Measurements from ENCODE around the gene HSD3B7.

DNA sequence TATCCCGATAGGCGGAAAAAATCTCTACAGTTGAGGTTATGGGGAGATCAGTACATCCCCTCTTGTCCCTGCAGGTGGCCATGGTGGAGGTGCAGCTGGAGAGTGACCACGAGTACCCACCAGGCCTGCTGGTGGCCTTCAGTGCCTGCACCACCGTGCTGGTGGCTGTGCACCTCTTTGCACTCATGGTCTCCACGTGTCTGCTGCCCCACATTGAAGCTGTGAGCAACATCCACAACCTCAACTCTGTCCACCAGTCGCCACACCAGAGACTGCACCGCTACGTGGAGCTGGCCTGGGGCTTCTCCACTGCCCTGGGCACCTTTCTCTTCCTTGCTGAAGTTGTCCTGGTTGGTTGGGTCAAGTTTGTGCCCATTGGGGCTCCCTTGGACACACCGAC lies 31.9 kb upstream of the HSD3B7 start:
- TF ChIP-seq POLR2AphosphoS5 (IDR thresholded peaks at IDR 0.05), result no peak
- TF ChIP-seq, protein P1, sequence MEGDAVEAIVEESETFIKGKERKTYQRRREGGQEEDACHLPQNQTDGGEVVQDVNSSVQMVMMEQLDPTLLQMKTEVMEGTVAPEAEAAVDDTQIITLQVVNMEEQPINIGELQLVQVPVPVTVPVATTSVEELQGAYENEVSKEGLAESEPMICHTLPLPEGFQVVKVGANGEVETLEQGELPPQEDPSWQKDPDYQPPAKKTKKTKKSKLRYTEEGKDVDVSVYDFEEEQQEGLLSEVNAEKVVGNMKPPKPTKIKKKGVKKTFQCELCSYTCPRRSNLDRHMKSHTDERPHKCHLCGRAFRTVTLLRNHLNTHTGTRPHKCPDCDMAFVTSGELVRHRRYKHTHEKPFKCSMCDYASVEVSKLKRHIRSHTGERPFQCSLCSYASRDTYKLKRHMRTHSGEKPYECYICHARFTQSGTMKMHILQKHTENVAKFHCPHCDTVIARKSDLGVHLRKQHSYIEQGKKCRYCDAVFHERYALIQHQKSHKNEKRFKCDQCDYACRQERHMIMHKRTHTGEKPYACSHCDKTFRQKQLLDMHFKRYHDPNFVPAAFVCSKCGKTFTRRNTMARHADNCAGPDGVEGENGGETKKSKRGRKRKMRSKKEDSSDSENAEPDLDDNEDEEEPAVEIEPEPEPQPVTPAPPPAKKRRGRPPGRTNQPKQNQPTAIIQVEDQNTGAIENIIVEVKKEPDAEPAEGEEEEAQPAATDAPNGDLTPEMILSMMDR (IDR thresholded peaks at IDR 0.05), result no peak
- TF ChIP-seq POLR2A (IDR thresholded peaks at IDR 0.05), result no peak
